Upper lobe of left lung (tissue), 4 donors: ENCODE results near the gene FOXN3.

Experiments used
- CTCF ChIP-seq, 6 experiments: fragments of 450-650 bp in 4 of 6; fragments of 200-600 bp in 2 of 6; sonication (generic) in 2 of 6; IDR thresholded peaks; one replicate each; pipeline ENCODE4 v1.5.1; 2016 to 2019; ENCODE audit warnings: antibody characterized with exemption in 6 of 6
- POLR2A ChIP-seq, 4 donors: fragments of 450-650 bp; IDR thresholded peaks; one replicate each; pipeline ENCODE4 v1.5.1; 2016 to 2017; ENCODE audit warnings: antibody characterized with exemption in 4 of 4, mild to moderate bottlenecking in 2 of 4
- POLR2AphosphoS5 ChIP-seq, 2 donors: sonication (generic); formaldehyde crosslinking; IDR thresholded peaks; one replicate each; pipeline ENCODE4 v1.5.1; 2017; ENCODE audit warnings: antibody characterized with exemption in 2 of 2

DNA sequence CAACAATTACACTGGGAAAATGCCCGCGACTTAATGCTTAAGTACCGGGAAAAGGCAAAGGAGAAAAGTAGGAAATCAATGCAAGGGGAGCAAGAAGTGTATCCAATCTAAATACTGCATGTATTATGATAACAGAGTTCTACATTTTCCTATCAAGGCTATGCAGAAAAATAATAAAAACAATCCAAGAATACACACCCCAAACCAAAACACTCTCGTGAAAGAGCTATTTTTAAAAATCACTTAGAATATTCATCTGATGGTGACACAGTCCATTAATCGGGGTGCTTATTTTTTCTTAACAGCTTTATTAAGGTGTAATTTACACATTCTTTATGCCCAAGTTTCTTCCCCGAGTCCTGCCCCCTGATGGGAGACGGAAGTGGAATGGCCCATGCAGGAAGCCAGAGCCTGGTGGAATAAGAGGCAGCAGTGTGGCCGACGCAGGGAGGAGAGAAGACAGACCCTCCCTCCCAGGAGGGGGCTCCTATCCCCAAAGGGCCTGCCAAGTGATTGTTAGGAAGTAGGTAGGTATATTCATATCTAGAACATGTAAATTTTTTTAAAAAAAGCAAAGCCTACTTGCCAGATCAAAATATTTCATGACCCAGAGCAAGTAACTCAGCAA lies 174.3 kb downstream of the FOXN3 start:
- TF ChIP-seq CTCF (IDR thresholded peaks at IDR 0.05) (no peak), POLR2AphosphoS5 (IDR thresholded peaks at IDR 0.05) (no peak), POLR2A (IDR thresholded peaks at IDR 0.05) (no peak)
